ENCODE data around the gene THRAP3.
"Not testable (repeated sequence)": the region's sequence is repeated elsewhere in the genome, so short reads cannot be mapped to it uniquely, and the experiment has no call there.

Gene THRAP3

GRCh38 chr1:36223996-36224536, at the start of gene THRAP3:
Gene THRAP3 (plus strand): TSS chr1:36224443. CDS start chr1:36282564, 58,121 bp downstream.
- peak; percentile 99 to 100 (median 100) for DNase-seq
- intact Hi-C loops (cut with DNase I): loop anchor here (2.0 kb wide), 1 partner anchor 75 kb away; the partner anchor contains the start of gene TRAPPC3

- no peak for DNase-seq
- intact Hi-C loops (cut with DNase I): no loop called here
Measured at GRCh38 chr1:36174713-36175112, 49.5 kb upstream of the THRAP3 start.

- intact Hi-C loops (cut with DNase I): no loop called here
- DNase-seq: peak in 34 of 42 donors; percentile 36 to 79 (median 59)
Measured at GRCh38 chr1:36175137-36176095, 48.8 kb upstream of the THRAP3 start.

- intact Hi-C loops (cut with DNase I): no loop called here
- peak in 3 of 42 donors; percentile 36 to 56 (median 39) for DNase-seq
Measured at GRCh38 chr1:36176106-36176949, 47.9 kb upstream of the THRAP3 start.

- peak in 9 of 42 donors; percentile 31 to 75 (median 52) for DNase-seq
- intact Hi-C loops (cut with DNase I): no loop called here
Measured at GRCh38 chr1:36177589-36178431, 46.4 kb upstream of the THRAP3 start.

- DNase-seq: no peak
- intact Hi-C loops (cut with DNase I): no loop called here
Measured at GRCh38 chr1:36178471-36179219, 45.6 kb upstream of the THRAP3 start.

GRCh38 chr1:36179220-36179600, 45.0 kb upstream of the THRAP3 start:
- intact Hi-C loops (cut with DNase I): no loop called here
- DNase-seq: no peak

- no peak for DNase-seq
Measured at GRCh38 chr1:36182734-36183133, 41.5 kb upstream of the THRAP3 start.

GRCh38 chr1:36183309-36183856, 40.9 kb upstream of the THRAP3 start:
- no peak for DNase-seq
- intact Hi-C loops (cut with DNase I): no loop called here

More at GRCh38 chr1:36182734-36183133, 41.5 kb upstream of the THRAP3 start:
- intact Hi-C loops (cut with DNase I): no loop called here

GRCh38 chr1:36187800-36188593, 36.2 kb upstream of the THRAP3 start:
- intact Hi-C loops (cut with DNase I): loop anchor here (2.0 kb wide), 1 partner anchor 37 kb away; no protein-coding TSS in a partner anchor
- DNase-seq: peak; percentile 77 to 95 (median 90)

GRCh38 chr1:36196805-36197204, 27.4 kb upstream of the THRAP3 start:
- intact Hi-C loops (cut with DNase I); DNase-seq: not testable (repeated sequence)

- intact Hi-C loops (cut with DNase I): no loop called here
- DNase-seq: no peak
Measured at GRCh38 chr1:36198641-36199040, 25.6 kb upstream of the THRAP3 start.

GRCh38 chr1:36199934-36200741, 24.1 kb upstream of the THRAP3 start:
- peak in 5 of 42 donors; percentile 30 to 57 (median 37) for DNase-seq
- intact Hi-C loops (cut with DNase I): no loop called here

- intact Hi-C loops (cut with DNase I): no loop called here
- DNase-seq: no peak
Measured at GRCh38 chr1:36203027-36203553, 21.2 kb upstream of the THRAP3 start.

- intact Hi-C loops (cut with DNase I): no loop called here
- peak; percentile 19 to 81 (median 58) for DNase-seq
Measured at GRCh38 chr1:36203554-36204346, 20.5 kb upstream of the THRAP3 start.

Data from head of caudate nucleus (tissue), 42 donors.